Islet of Langerhans (tissue), 1 donor: Measurements from ENCODE around the gene NOM1.

Source experiments
- FAIRE-seq: peaks from one replicate; lab custom pipeline; 2011; peaks lifted over from hg19 to GRCh38; lab: Jason Lieb, UNC

The NOM1 gene

GRCh38 chr7:157004521-157005455 lies 55.3 kb downstream of the NOM1 start:
- peak; percentile 43 for FAIRE-seq

GRCh38 chr7:157005456-157006204 lies 56.1 kb downstream of the NOM1 start:
- no peak for FAIRE-seq

- FAIRE-seq: no peak
These were observed 56.8 kb downstream of the NOM1 start for GRCh38 chr7:157006205-157006747.

GRCh38 chr7:157006829-157007469 lies 57.4 kb downstream of the NOM1 start:
- FAIRE-seq: no peak

- FAIRE-seq: peak; percentile 72
These were observed 58.1 kb downstream of the NOM1 start for GRCh38 chr7:157007470-157008066.

DNA sequence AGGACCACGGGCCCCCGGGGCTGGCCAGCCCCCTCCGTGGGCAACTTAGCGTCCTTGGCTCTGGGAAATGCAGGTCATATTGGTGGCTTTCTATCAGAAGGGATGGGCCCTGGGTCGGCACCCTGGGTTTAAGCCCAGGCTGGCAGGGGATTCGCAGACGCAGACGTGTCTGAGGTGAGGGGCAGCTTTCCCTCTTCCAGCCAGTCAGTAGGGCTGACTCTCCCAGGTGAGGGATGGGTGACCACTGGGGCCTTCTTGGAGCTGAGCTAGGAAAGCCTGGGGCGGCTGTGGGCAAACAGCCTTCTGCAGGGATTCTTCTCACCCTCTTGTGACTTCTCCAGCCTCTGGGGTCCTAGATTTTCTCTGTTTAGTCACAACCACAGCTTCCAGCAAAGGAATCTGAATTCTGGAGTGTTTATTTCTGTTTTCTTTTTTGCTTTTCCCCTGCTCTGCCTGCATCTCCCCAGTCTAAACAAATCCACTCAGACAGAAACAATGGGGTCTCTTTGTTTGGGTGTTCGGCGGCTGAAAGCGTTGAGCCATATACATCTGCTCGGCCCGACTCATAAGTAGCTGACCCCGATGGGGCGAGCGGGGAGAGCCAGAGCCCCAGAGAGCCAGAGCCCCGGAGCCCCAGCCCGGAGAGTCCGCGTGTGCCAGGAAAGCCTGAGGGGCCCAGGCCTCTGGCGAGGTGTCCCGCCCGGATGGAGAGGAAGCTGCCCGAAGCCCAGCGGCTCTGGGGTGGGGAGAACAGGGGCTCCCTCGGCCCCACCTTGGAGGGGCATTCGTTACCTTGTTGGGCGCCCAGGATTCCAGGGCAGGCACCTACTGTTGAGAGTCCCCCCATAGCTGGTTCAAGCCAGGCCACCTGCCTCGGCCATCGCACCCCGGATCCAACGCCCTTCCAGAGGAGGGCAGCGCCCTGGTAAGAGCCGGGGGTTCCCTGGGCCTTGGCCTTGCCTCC lies 59.0 kb downstream of the NOM1 start:
- FAIRE-seq: no peak

DNA sequence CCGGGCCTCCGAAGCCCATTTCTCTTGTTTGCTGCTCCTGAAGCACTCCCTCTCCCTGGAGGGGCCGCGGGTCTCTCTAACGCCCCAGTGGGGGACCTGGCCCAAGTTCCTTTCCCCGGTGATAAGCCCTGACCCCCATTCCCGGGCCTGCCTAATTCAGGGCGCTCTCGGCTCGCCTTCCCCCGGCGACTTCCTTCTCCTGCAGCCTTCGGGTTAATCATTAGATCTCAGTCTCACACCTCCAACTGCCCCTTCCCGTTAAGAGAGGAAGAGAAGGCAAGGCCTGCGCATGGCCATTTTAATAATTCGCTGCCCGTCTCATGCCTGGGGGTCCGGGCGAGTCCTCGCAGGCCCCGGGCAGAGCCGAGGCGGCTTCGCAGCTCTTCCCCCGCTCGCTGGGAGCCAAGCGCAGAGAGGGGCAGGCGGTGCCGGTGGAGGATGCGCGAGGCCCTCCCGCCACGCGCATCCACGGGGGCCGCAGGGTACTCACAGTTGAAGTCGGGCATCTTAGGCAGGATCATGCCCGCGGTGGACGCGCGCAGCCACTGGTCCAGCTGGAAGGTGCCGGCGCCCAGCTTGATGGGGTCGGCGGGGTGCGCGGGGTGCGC lies 59.8 kb downstream of the NOM1 start:
- FAIRE-seq: no peak

DNA sequence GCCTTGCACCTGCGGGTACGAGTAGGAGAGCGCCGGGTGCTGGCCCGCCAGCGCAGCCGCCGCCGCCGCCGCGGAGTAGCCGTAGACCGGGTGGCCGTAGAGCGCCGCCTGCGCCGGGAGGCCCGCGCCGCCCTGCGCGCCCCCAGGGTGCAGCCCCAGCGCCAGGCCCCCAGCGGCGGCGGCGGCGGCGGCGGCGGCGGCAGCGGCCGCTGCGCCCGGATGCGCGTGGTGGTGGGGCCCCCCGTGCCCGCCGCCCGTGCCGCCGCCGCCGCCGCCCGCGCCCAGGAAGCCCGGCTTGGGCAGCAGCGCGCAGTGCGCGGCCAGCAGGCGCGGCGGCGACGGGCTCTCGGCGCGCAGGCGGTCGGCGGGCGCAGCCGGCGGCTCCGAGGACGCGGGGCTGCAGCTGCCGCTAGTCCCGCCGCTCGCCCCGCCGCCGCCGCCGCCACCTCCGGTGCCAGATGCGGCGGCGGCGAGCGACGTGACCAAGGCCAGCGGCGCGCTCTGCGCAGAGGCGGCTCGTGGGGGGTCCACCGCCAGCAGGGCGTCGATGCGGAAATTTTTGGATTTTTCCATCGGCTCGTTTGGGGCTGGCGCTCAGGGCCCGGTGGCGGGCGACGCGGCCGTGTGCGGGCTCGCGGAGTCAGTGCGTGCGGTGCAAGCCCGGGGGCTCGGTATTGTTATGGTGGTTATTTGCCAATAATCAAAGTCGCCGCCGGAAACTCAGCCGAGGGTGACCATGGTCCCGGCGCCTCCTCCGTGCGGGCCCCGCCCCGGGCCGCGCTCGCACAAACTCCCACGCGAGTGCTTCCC lies 60.5 kb downstream of the NOM1 start:
- no peak for FAIRE-seq

DNA sequence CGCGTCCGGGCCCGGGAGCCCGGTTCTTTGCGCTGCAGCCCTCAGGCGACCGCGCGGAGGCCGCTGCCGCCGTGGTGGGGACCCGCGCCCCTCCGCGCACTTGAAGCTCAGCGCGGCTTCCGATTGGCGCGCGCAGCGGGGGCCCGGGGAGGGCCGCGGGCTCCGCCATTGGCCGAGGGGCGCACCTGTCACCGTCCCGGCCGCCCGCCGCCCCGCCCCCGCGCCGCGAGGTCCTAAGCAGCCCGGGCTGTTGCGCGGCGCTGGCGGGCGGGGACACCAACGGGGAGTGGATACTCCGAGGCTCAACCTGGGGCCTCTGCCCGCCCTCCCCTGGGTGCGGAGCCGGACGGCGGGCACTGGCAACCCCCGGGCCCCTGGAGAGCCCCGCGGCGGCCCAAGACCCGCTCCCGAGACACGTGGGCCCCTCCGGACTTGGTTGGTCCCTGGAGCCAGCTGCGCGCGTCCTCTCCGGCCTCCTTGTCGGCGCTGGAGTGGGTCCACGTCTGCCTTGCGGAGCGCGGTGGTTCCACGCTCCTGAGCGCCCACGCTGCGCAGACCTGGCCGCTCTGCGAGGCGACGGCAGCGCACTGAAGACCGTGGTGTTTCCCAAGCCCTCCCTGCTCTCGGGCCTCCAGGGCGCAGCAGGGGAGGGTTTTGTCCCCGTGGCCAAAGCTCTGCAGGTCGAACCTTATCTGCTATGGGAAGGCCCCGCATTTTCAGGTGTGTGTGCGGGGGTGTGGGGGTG lies 61.2 kb downstream of the NOM1 start, which contains the start of gene MNX1:
TSS of gene MNX1 (minus strand) at position 76 of the 745 bp plus-strand sequence. CDS start 313 bp downstream, outside the sequence.
- FAIRE-seq: no peak

- no peak for FAIRE-seq
These were observed 62.0 kb downstream of the NOM1 start for GRCh38 chr7:157011333-157012112.

- FAIRE-seq: no peak
These were observed 62.6 kb downstream of the NOM1 start for GRCh38 chr7:157012113-157012547.

DNA sequence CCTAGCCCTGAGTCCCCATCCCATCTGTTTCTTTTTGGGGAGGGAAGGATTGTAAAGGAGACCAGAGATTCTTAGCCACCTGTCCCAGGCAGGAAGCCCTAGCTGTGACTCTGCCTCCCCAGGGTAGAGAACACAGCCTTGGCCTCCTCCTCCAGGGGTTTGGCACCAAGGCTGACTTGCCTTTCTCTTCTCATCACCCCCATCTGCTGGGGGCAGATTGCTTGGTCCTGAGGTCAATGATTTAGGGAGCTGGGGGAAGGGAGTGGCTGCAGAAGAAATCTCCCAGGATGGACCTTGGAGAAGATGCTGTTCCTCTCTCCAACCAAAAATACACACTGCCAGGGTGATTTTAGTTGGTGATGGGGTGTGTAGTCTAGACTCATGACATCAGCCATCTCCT lies 63.6 kb downstream of the NOM1 start:
- no peak for FAIRE-seq

DNA sequence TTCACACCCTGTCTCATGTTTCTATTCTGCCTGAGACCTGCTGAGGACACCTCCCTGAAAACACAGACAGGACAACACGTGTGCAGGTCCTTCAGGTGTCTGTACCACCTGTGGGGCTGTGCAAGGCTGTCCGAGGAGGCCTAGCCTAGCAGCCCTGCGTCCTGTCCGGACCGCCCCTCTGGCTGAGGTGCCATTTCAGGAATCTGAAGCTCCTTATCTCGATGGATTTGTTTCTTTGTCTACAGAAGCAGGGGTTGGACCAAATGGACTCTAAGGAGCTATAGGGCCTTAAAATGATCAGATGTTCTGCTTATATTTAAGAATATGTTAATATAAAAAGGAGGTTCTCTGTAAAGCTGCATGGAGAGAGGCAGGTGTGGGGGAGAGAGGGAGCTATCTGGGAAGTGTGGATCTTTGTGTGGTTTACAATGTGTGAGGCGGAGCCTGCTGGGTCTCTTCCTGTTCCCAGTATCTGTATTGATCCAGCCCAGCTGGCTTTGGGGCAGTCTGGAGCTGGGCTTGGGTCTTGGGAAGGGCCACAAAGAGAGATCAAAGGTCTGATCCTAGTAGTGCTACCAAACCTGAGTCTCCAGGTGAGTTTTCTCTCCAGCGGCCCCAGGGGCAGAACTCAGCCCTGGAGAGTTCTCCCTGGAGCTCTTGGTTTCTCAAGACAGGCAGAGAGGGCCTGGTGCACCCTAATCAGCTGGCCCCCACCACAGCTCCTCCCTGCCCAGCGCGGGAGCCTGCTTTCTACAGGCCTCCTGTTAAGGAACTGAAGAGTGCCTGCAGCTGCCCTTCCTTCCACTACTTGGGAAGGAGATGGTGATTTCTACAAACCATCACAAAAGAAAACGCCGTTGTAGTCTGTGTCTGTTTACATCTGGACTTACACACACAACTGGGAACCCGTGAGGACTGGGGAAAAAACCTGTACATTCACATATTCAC lies 64.4 kb downstream of the NOM1 start:
- FAIRE-seq: no peak

DNA sequence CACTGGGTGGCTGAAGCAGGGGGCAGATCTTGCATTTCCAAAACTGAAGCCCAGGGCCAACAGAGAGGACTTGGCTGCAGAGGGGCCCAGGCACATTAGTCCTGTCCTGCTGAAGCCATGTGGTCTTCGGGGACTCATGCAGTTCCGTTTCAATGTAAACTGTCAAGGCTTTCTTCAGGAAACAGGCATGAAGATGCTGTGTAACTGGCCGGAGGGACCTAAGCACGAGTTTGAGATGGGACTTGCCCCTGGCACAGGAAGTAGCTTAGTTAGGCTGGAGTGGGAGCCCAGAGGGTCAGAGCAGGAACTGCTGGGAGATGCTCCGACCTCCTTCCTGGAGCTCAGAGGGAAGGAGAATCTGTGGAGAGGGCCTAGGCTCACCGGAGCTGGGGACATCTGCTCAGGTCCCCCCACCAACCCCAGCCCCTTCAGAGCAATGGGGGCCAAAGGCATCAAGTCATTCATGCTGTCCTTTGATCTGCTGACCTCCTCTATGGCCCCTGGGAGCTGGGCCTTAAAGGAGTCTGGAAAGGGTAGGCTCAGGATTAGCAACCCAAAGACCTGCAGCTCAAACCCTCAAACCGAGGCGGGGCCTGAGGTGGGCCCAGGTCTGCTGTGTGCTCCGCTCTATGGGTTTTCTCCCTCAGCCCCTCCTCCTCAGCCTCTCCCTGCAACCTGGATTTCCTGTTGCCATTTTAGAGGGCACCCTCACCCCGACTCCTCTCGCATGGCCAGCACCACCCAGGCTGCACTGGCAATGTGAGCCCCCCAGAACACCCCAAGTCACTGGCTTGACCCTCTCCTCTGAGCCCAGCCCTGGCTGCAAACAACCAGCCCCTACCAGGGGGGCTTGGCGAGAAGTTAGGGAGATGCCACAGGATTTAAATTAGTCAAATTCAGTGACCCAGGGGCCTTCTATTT lies 65.4 kb downstream of the NOM1 start:
- no peak for FAIRE-seq

GRCh38 chr7:157016024-157016351 lies 66.5 kb downstream of the NOM1 start:
- FAIRE-seq: no peak
